ENCODE measurements around the gene CENPQ. TPM values are rescaled to one million over a fixed set of nuclear protein-coding genes. Genes with fewer than 3 reads are reported as not detected.

The CENPQ gene
- total and polyA plus RNA-seq, 2 of the 8 experiments (the other 6 are each of a cell fraction or from before 2014, with no cell fraction given) = 9.4 to 19.6 TPM

DNA sequence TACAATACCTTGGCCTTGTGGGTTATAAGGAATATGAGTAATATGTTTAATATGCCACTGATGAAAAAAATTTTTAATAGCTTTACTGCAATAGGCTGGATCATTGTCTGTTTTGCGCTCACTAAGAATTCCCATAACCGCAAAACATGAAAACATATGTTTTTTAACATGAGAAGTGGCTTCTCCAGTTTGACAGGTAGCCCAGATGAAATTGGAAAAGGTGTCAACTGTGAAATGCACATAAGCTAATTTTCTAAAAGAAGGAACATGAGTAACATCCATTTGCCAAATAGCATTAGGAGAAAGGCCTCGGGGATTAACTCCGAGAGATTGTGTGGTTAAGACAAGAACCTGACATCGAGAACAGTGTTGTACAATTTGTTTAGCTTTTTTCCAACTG is 41.5 kb downstream of the CENPQ start:
- CTCF ChIA-PET (ENCODE audit: partially characterized antibody) = interaction anchor here (0.8 kb wide), 1 partner anchor 27 kb away, joined by 3 read pairs; no protein-coding TSS in a partner anchor
- Histone ChIP-seq H3K4me3 (ENCODE audit: extremely low read depth in 1 of 4, insufficient read depth in 2 of 4, low read depth in 3 of 4, low read length in 4 of 4) (no peak overlapping the region), H3K4ac (replicated peaks; ENCODE audit: insufficient read length, low read depth, low read length) (no peak overlapping the region), H2BK5ac (ENCODE audit: low read depth, low read length) (no peak overlapping the region), H3K4me2 (ENCODE audit: insufficient read depth in 1 of 2, low read depth in 2 of 2, low read length in 2 of 2) (no peak overlapping the region), H3K9ac (replicated peaks in 1 of 4; ENCODE audit: extremely low read depth in 1 of 4, low read depth in 3 of 4, low read length in 3 of 4) (no peak overlapping the region), H3K14ac (ENCODE audit: insufficient read length) (no peak overlapping the region), H3K23me2 (ENCODE audit: low read depth, low read length) (no peaks in the 10 kb centered on the region), H2AFZ (ENCODE audit: low read length) (no peak overlapping the region), H3K27ac (ENCODE audit: low read depth, low read length) (no peak overlapping the region), H3K23ac (ENCODE audit: insufficient read length) (no peak overlapping the region), H3K56ac (replicated peaks; ENCODE audit: insufficient read length, low read depth, low read length) (no peak overlapping the region), H4K5ac (ENCODE audit: insufficient read length, low read depth, low read length) (no peak overlapping the region), H2BK15ac (ENCODE audit: low read length) (no peak overlapping the region), H2BK20ac (ENCODE audit: low read length) (no peak overlapping the region), H3K36me3 (ENCODE audit: control insufficient read depth in 2 of 4, insufficient read depth in 4 of 4, low read length in 3 of 4) (no peaks in the 10 kb centered on the region), H3K79me1 (ENCODE audit: low read depth, low read length) (no peaks in the 10 kb centered on the region), H3K27me3 (replicated peaks in 1 of 4; ENCODE audit: control insufficient read depth in 3 of 4, extremely low read depth in 1 of 4, insufficient read depth in 3 of 4, low read length in 3 of 4) (no peaks in the 10 kb centered on the region), H4K20me1 (replicated peaks in 1 of 2; ENCODE audit: control insufficient read depth in 1 of 2, insufficient read depth in 2 of 2, low read length in 2 of 2) (no peaks in the 10 kb centered on the region), H4K8ac (ENCODE audit: extremely low read depth, insufficient read depth, low read length) (no peak overlapping the region), H2BK12ac (ENCODE audit: low read depth, low read length) (no peak overlapping the region), H3K79me2 (ENCODE audit: control insufficient read depth in 1 of 2, insufficient read depth in 2 of 2, low read length in 2 of 2) (no peaks in the 10 kb centered on the region), H4K91ac (replicated peaks; ENCODE audit: insufficient read length, low read length) (no peak overlapping the region), H3K18ac (ENCODE audit: extremely low read depth, low read length) (no peak overlapping the region), H2BK120ac (replicated peaks; ENCODE audit: low read depth, low read length) (no peak overlapping the region), H2AK5ac (ENCODE audit: low read depth, low read length) (no peak overlapping the region), H3K4me1 (replicated peaks in 1 of 4; ENCODE audit: control insufficient read depth in 3 of 4, insufficient read depth in 4 of 4, low read length in 3 of 4) (no peaks in the 10 kb centered on the region), H3K9me3 (ENCODE audit: insufficient read depth in 2 of 2, low read depth in 1 of 2, low read length in 1 of 2) (peaks cover 2 to 5% of the 10 kb centered on the region in 2 experiments)
- POLR2A ChIA-PET (ENCODE audit: partially characterized antibody) = no interaction called here
- DNase-seq (ENCODE audit: low read depth in 1 of 2, low spot score in 2 of 2) (no peak), FAIRE-seq (no peak)
- WGBS, 2 experiments (ENCODE audit: extremely low coverage in 1 of 2, insufficient coverage in 1 of 2, insufficient read length in 1 of 2, insufficient replicate concordance in 2 of 2, low coverage in 1 of 2, low lambda C conversion rate in 2 of 2, missing lambda C conversion rate in 1 of 2) = 72% methylated on average over 5 of the region's 5 CpGs; no CpG with 5 or more reads in 1 of the 2 experiments
- TF ChIP-seq JUND (IDR thresholded peaks at IDR 0.05; ENCODE audit: low read length) (no peak), NANOG (IDR thresholded peaks at IDR 0.05; ENCODE audit: insufficient read depth, low read depth, low read length, poor library complexity, severe bottlenecking) (no peak), EGR1 (IDR thresholded peaks at IDR 0.05; ENCODE audit: borderline replicate concordance, low read depth, low read length) (no peak), ATF3 (IDR thresholded peaks at IDR 0.05; ENCODE audit: insufficient read depth, low read depth, low read length) (no peak), GABPA (IDR thresholded peaks at IDR 0.05; ENCODE audit: borderline replicate concordance, insufficient read depth, low read length) (no peak), EP300 (IDR thresholded peaks at IDR 0.05; ENCODE audit: borderline replicate concordance in 1 of 2, low read depth in 2 of 2, low read length in 2 of 2) (no peak), RBBP5 (IDR thresholded peaks at IDR 0.05; ENCODE audit: borderline replicate concordance, low read depth, low read length) (no peak), SIN3A (conservative IDR thresholded peaks at IDR 0.05 in 1 of 2, IDR thresholded peaks at IDR 0.05 in 1 of 2; ENCODE audit: low read depth in 1 of 2, low read length in 2 of 2) (no peak), USF2 (IDR thresholded peaks at IDR 0.05; ENCODE audit: low read length) (no peak)
- TF ChIP-seq, protein P1, sequence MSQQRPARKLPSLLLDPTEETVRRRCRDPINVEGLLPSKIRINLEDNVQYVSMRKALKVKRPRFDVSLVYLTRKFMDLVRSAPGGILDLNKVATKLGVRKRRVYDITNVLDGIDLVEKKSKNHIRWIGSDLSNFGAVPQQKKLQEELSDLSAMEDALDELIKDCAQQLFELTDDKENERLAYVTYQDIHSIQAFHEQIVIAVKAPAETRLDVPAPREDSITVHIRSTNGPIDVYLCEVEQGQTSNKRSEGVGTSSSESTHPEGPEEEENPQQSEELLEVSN (IDR thresholded peaks at IDR 0.05) = no peak

All from H1 (cell line).